ENCODE results near the gene HVCN1.
"Not testable (repeated sequence)": the region's sequence is repeated elsewhere in the genome, so short reads cannot be mapped to it uniquely, and the experiment has no call there.

Gene HVCN1

GRCh38 chr12:110616471-110617115, 72.3 kb downstream of the HVCN1 start:
- no peak for DNase-seq (ENCODE audit: low read depth in 2 of 2)

- no peak for DNase-seq (ENCODE audit: low read depth in 2 of 2)
Measured at GRCh38 chr12:110615171-110615570, 73.7 kb downstream of the HVCN1 start.

DNA sequence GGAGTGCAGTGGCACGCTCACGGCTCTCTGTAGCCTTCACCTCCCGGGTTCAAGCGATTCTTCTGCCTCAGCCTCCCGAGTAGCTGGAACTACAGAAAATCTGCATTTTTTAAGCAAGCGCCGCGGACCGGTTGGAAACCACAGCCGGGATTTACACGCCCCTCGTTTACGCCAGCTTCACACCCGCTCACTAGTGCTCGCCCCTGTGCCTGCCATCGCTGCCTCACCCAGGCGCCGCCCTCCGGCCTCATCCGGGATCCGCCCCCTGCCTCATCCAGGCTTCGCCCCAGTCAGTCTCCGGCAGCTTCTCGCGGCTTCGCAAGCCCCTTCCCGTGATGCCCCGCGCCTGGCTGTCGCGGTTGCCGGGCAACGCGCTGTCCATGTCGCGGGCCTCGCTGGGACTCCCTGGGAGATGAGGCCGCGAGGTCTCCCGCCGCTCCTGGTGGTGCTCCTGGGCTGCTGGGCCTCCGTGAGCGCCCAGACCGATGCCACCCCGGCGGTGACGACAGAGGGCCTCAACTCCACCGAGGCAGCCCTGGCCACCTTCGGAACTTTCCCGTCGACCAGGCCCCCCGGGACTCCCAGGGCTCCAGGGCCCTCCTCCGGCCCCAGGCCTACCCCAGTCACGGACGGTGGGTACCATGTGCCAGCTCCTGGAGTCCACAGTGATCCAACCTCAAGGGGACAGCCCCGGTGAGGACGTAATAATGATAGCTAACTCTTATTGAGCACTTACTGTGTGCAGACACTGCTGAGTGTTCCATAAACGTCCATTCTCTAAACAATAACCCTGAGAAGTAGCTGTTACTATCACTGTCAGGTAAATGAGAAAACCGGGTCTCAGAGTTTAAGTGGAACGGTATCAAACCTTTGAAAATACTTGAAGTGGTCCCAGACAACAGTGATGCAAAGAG, 74.9 kb downstream of the HVCN1 start, which contains the start of gene TCTN1:
TSS of gene TCTN1 (plus strand) at position 359 of the 914 bp plus-strand sequence. CDS start at position 413, 54 bp downstream.
- DNase-seq (ENCODE audit: low read depth in 2 of 2): peak; percentile 96 to 97

- DNase-seq (ENCODE audit: low read depth in 2 of 2): no peak
Measured at GRCh38 chr12:110613071-110613770, 75.7 kb downstream of the HVCN1 start.

DNA sequence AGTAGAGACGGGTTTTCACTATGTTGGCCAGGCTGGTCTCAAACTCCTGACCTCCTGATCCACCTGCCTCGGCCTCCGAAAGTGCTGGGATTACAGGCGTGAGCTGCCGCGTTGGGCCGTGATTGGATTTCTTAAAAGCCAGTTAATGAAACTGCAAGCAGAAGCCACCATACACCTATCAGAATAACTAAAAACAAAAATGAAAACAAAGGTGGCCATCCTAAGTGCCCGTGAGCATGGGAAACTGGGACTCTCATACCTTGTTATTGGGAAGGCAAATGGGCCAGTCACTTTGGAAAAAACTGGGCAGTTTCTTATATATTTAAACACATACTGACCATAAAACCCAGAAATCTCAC, 82.7 kb downstream of the HVCN1 start:
- DNase-seq (ENCODE audit: low read depth in 2 of 2): no peak

DNA sequence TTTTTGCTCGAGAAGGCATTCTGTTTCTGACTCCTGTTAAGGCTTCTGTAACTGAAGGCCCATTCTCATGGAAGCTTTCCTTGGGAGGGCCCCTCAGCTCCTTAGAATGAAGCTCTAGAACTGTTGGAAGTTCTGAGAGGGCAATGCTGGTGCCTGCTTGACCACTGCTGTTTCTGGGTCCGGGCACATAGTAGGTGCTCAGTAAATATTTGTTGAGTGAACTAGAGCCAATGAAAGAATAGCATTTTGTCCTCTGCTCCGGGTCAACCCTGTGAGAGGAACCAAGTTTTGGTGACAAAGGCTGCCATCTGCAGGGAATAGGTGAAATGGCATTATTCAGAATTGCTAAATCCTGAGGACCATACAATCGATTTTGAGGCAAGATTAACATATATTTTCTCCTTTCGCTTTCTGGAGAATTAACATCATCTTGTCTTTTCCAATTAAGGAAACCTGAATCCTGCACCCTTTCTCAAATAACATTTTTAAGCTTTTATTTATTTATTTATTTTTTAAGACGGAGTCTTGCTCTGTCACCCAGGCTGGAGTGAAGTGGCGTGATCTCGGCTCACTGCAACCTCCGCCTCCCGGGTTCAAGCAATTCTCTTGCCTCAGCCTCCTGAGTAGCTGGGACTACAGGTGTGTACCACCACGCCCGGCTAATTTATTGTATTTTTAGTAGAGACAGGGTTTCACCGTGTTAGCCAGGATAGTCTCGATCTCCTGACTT, 86.7 kb downstream of the HVCN1 start:
- not testable (repeated sequence) for DNase-seq (ENCODE audit: low read depth in 2 of 2)

DNA sequence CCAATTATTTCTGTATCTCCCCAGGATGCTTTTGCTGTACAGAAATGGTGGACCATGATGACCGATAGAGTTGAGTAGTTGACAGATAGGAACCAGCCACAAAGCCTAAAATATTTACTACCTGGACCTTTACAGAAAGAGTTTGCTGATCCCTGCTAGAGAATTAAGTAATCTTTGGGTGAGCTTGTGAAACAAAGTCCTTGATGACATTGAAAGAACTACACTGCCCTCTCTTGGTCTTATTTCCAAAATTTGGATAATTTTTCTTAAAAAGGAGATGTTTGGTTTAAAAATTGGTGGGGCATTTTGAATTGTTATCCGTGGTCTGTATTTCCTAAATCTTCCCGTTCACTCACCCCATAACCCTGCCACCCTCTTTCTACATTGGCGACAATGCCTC, 88.7 kb downstream of the HVCN1 start:
- DNase-seq (ENCODE audit: low read depth in 2 of 2): no peak

GRCh38 chr12:110599334-110599733, 89.6 kb downstream of the HVCN1 start:
- DNase-seq (ENCODE audit: low read depth in 2 of 2): no peak

Data from activated CD4-positive, alpha-beta T cell treated with anti-CD3 and anti-CD28 coated beads for 24 hours (primary cell).